GM12891 (cell line): ENCODE results near the gene CALCOCO2.
A peak's percentile ranks its signal among the peaks of the same experiment; 100 is the strongest.

Source experiments
- DNase-seq: peaks from one replicate; pipeline ENCODE4 v3.0.0; 2011; ENCODE audit warnings: low spot score; ENCODE audit not compliant: insufficient read length
- FAIRE-seq: peaks from 2 replicates; lab custom pipeline; 2011; peaks lifted over from hg19 to GRCh38; lab: Jason Lieb, UNC
- PAX5 ChIP-seq: IDR thresholded peaks from 2 replicates; pipeline ENCODE4 v1.6.1; 2011; ENCODE audit warnings: low read length, moderate library complexity, mild to moderate bottlenecking; ENCODE audit not compliant: insufficient read depth, severe bottlenecking
- POLR2A ChIP-seq: IDR thresholded peaks from 2 replicates; pipeline ENCODE4 v1.6.1; 2011; ENCODE audit warnings: low read depth, low read length, control low read depth
- POLR2AphosphoS5 ChIP-seq: IDR thresholded peaks from 2 replicates; pipeline ENCODE4 v1.6.1; 2011; ENCODE audit warnings: low read depth, low read length, control low read depth
- POU2F2 ChIP-seq: IDR thresholded peaks from 2 replicates; pipeline ENCODE4 v1.6.1; 2011; ENCODE audit warnings: low read depth, mild to moderate bottlenecking, control low read depth, low read length, moderate library complexity
- SPI1 ChIP-seq: IDR thresholded peaks from 2 replicates; pipeline ENCODE4 v1.6.1; 2011; ENCODE audit warnings: low read depth, low read length, control low read depth
- TAF1 ChIP-seq: IDR thresholded peaks from 2 replicates; pipeline ENCODE4 v1.6.1; 2011; ENCODE audit warnings: low read depth, low read length, control low read depth

Gene CALCOCO2

GRCh38 chr17:48894886-48895285 is 64.1 kb downstream of the CALCOCO2 start:
- no peak for FAIRE-seq
- no peak for TF ChIP-seq POLR2A
- TF ChIP-seq TAF1: no peak
- TF ChIP-seq POLR2AphosphoS5: no peak
- TF ChIP-seq PAX5: no peak
- TF ChIP-seq SPI1: no peak
- no peak for TF ChIP-seq POU2F2
- DNase-seq: no peak

GRCh38 chr17:48901241-48901640 is 70.4 kb downstream of the CALCOCO2 start:
- no peak for FAIRE-seq
- no peak for TF ChIP-seq POLR2AphosphoS5
- TF ChIP-seq PAX5: no peak
- no peak for TF ChIP-seq TAF1
- no peak for TF ChIP-seq POU2F2
- TF ChIP-seq SPI1: no peak
- TF ChIP-seq POLR2A: no peak

DNA sequence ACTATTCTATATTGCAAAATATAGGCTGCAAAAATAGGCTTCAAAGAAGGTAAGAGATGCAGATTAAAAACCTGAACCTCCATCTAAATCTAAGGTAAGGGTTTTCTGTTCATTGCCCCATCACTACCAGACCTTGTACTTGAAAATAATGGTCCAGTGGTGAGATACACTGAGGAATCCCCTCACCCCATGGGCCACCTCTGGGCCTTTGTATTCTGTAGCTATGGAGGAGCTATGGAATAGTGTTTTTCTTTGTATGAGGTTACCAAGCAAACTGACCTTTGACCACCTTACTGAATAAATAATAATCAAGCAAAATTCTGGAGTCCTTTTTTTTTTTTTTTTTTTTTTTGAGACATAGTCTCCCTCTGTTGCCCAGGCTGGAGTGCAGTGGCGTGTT is 72.6 kb downstream of the CALCOCO2 start:
- TF ChIP-seq SPI1 (no peak), POU2F2 (no peak), TAF1 (no peak), POLR2AphosphoS5 (no peak), PAX5 (no peak), POLR2A (no peak)
- FAIRE-seq (no peak), DNase-seq (no peak)

More at GRCh38 chr17:48901241-48901640, 70.4 kb downstream of the CALCOCO2 start:
- no peak for DNase-seq

GRCh38 chr17:48904428-48904827 is 73.6 kb downstream of the CALCOCO2 start:
- DNase-seq (no peak), FAIRE-seq (no peak)
- TF ChIP-seq PAX5 (no peak), TAF1 (no peak), POLR2A (no peak), SPI1 (no peak), POLR2AphosphoS5 (no peak), POU2F2 (no peak)

DNA sequence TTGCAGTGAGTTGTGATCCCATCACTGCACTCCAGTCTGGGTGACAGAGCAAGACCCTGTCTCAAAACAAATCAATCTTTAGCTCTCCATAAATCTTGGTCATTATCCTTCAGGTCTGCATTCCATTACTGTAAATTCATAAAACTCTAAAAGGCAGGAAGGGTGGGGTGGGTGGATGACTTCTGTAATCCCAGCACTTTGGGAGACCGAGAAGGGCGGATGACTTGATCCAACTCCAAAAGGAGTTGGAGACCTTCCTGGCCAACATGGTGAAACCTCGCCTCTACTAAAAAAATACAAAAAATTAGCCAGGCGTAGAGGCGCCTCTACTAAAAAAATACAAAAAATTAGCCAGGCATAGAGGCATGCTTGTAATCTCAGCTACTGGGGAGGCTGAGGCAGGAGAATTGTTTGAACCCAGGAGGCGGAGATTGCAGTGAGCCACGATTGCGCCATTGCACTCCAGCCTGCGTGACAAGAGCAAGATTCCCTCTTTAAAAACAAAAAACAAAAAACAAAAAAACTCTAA is 75.2 kb downstream of the CALCOCO2 start:
- TF ChIP-seq POU2F2: no peak
- TF ChIP-seq POLR2A: no peak
- no peak for TF ChIP-seq PAX5
- no peak for TF ChIP-seq SPI1
- TF ChIP-seq POLR2AphosphoS5: no peak
- TF ChIP-seq TAF1: no peak
- DNase-seq (no peak), FAIRE-seq (no peak)

DNA sequence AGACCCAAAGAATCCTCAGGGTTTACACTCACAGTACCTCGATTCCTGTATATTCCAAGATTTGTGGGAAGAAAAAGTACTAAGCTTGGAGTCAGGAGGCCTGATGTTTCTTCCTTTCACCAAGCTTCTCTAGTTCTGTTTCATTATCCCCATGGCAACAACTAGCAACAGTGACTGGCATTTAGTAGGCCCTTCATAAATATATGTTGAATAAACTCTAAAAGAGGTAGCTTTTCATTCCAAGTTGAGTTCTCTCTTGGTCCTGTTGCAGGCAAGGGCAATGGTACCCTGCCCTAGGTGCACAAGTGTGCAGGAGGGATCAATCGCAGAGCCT is 76.8 kb downstream of the CALCOCO2 start:
- FAIRE-seq (no peak), DNase-seq (no peak)
- TF ChIP-seq POLR2A: no peak
- TF ChIP-seq POLR2AphosphoS5: no peak
- TF ChIP-seq PAX5: no peak
- no peak for TF ChIP-seq POU2F2
- no peak for TF ChIP-seq SPI1
- TF ChIP-seq TAF1: no peak

DNA sequence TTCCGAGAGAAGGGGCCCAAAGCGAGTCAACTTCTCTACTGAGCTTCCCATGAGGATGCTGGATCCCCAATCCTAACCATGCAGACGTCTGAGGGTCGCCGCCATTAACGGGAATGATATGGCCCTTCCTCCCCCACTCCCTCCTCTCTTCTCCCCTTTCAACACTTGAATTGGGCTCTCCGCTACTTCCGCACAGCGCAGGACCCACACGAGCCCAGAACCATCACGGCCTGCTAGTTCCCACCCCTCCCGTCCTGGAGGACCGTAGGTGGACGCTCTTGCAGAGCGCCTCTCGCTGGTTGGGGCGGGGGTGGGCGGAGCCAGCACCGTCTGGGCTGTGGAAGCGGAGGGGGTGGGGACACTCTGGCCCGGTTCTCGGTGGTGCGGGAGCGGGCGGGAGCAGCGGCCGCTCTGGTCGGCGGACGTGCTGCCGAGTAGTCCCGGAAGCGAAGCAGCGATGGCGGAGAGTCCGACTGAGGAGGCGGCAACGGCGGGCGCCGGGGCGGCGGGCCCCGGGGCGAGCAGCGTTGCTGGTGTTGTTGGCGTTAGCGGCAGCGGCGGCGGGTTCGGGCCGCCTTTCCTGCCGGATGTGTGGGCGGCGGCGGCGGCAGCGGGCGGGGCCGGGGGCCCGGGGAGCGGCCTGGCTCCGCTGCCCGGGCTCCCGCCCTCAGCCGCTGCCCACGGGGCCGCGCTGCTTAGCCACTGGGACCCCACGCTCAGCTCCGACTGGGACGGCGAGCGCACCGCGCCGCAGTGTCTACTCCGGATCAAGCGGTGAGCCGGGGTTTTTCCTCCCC is 77.4 kb downstream of the CALCOCO2 start, which contains the start of gene UBE2Z:
UBE2Z (plus strand) TSS at position 361 of the 797 bp plus-strand sequence; CDS start at position 458, 97 bp downstream.
- FAIRE-seq (peak; percentile 99), DNase-seq (peak; percentile 93)
- peak; percentile 82 for TF ChIP-seq TAF1
- TF ChIP-seq POLR2A: peak; percentile 90
- TF ChIP-seq POLR2AphosphoS5: peak; percentile 95
- peak; percentile 1 for TF ChIP-seq PAX5
- TF ChIP-seq POU2F2: peak; percentile 64
- TF ChIP-seq SPI1: peak; percentile 59

- DNase-seq (peak; percentile 65), FAIRE-seq (peak; percentile 92)
- TF ChIP-seq PAX5: no peak
- TF ChIP-seq POLR2A: no peak
- no peak for TF ChIP-seq SPI1
Observed at GRCh38 chr17:48908853-48909394, 78.1 kb downstream of the CALCOCO2 start.

- FAIRE-seq: peak; percentile 58
Observed at GRCh38 chr17:48909783-48910182, 78.9 kb downstream of the CALCOCO2 start.

DNA sequence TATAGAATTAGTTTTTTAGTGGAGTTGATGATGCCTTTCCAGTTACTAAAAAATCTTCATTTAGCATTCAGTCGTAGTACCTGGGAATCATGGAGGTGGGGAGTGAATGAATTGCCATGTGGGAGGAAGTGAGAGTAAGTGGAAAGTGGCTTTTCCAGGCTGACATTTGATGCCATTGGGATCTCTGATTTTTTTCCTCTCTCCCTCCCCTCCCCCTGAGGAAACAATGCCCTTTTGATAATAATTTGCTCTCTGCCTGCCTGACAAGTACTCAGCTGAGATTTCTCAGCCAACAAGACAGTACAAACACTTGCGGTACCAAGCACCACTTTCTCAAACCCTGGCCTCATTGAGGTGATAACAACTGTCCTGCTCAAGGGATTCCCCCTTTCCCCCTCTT is 79.5 kb downstream of the CALCOCO2 start:
- TF ChIP-seq POLR2A (no peak), SPI1 (peak; percentile 53), POU2F2 (no peak), PAX5 (no peak)
- DNase-seq: no peak
- FAIRE-seq: no peak

More at GRCh38 chr17:48909783-48910182, 78.9 kb downstream of the CALCOCO2 start:
- no peak for DNase-seq
- TF ChIP-seq POLR2AphosphoS5 (no peak), POLR2A (peak; percentile 50; the same call in 1 of the 2 replicates)
